ENCODE measurements around the gene CYBA.
A peak's percentile ranks its signal among the peaks of the same experiment; 100 is the strongest.

Gene CYBA

GRCh38 chr16:88662843-88663606, 12.2 kb upstream of the CYBA start, which contains the start of gene MVD:
Gene MVD (minus strand): TSS chr16:88663091. CDS start chr16:88663080, 11 bp downstream.
- peak; percentile 99 for DNase-seq (ENCODE audit: low spot score)

GRCh38 chr16:88662222-88662842, 11.5 kb upstream of the CYBA start:
- no peak for DNase-seq (ENCODE audit: low spot score)

- no peak for DNase-seq (ENCODE audit: low spot score)
Measured at GRCh38 chr16:88661468-88661867, 10.6 kb upstream of the CYBA start.

GRCh38 chr16:88659160-88659559, 8.3 kb upstream of the CYBA start:
- no peak for DNase-seq (ENCODE audit: low spot score)

GRCh38 chr16:88658714-88659113, 7.9 kb upstream of the CYBA start:
- no peak for DNase-seq (ENCODE audit: low spot score)

- no peak for DNase-seq (ENCODE audit: low spot score)
Measured at GRCh38 chr16:88657371-88657770, 6.5 kb upstream of the CYBA start.

GRCh38 chr16:88656291-88656980, 5.6 kb upstream of the CYBA start:
- DNase-seq (ENCODE audit: low spot score): no peak

GRCh38 chr16:88655733-88656281, 5.0 kb upstream of the CYBA start:
- DNase-seq (ENCODE audit: low spot score): no peak

GRCh38 chr16:88655053-88655732, 4.3 kb upstream of the CYBA start:
- DNase-seq (ENCODE audit: low spot score): no peak

- DNase-seq (ENCODE audit: low spot score): no peak
Measured at GRCh38 chr16:88654363-88655052, 3.7 kb upstream of the CYBA start.

GRCh38 chr16:88653596-88654362, 2.9 kb upstream of the CYBA start:
- no peak for DNase-seq (ENCODE audit: low spot score)

GRCh38 chr16:88653101-88653500, 2.2 kb upstream of the CYBA start:
- no peak for DNase-seq (ENCODE audit: low spot score)

- no peak for DNase-seq (ENCODE audit: low spot score)
Measured at GRCh38 chr16:88652762-88653063, 1.9 kb upstream of the CYBA start.

- no peak for DNase-seq (ENCODE audit: low spot score)
Measured at GRCh38 chr16:88651989-88652761, 1.3 kb upstream of the CYBA start.

- no peak for DNase-seq (ENCODE audit: low spot score)
Measured at GRCh38 chr16:88651276-88651988, 579 bp upstream of the CYBA start.

- DNase-seq (ENCODE audit: low spot score): no peak
Measured at GRCh38 chr16:88649924-88650748, 717 bp downstream of the CYBA start.

- no peak for DNase-seq (ENCODE audit: low spot score)
Measured at GRCh38 chr16:88649195-88649923, 1.5 kb downstream of the CYBA start.
